Stimulated activated CD8-positive, alpha-beta memory T cell treated with anti-CD3 and anti-CD28 coated beads, Interleukin-15, amount 100 ng/mL, for 48 hours (primary cell): Measurements from ENCODE around the gene SGO2.
"Not testable (repeated sequence)": the region's sequence is repeated elsewhere in the genome, so short reads cannot be mapped to it uniquely, and the experiment has no call there.

Experiments
- DNase-seq, 2 donors: peaks; one replicate each; pipeline ENCODE4 v3.0.0-alpha.2; 2020; ENCODE audit warnings: low read depth in 2 of 2

SGO2 gene

DNA sequence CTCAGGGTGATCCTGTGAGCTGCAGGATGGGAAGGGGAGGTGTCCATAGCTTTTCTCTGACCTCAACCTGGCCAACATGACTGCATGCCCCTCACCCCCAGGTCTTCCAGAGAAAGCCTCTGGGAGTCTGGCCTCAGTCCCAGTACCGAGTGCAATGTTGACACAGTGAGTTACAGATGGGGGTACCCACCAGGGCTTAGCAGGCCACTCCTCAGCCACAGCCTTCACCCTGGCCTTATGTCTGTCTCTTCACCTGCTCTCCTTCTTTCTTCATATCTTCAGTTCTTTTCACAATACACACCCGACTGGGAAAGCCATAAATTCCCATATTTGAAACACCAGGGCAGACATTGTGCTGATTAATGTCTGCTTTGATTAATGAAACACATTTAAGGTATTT is 93.3 kb downstream of the SGO2 start:
- DNase-seq, result no peak

DNA sequence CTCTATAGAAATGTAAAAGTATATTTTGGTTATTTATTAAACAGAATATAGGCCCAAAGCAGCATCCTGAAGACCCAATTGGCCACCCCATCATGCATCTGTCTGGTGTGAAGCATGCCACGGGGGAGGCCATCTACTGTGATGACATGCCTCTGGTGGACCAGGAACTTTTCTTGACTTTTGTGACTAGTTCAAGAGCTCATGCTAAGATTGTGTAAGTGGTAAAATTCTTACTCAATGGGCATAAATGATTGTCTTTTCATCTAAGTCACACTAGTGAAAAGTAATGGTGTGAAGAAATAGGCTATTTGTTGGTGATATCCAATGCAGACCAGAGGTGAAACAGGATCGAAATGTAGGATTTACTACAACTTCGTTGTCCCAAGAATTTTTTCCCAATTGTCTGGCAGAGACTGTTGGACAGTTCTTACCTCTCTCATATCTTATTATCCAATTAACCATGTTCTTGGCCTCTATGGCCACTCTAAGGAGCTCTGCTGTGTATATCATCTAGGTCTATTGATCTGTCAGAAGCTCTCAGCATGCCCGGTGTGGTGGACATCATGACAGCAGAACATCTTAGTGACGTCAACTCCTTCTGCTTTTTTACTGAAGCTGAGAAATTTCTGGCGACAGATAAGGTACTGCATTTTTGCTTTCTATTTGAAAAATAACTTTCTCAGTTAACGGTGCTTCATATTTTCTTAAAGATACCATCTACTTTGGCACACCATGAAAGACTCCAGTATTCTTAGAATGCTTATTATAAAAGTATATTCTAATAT is 94.8 kb downstream of the SGO2 start:
- DNase-seq, result no peak

DNA sequence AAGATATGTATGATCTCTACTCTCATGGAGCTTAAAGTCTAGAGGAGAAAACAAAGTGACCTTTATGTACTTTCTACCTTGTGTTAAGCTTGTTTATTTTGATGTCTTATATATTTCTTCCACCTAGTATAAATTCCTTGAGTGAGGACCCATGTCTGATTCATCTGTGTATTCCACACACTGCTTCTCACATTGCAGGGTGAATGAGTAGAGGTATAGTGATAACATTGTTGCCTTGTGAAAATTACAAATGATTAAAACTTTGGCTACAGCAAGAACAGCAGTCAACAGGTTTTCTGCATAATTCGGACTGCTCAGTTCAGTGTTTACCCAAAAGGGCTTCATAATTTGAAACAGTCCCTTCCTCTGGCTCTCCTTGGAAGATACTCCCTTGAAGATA is 96.1 kb downstream of the SGO2 start:
- no peak for DNase-seq

DNA sequence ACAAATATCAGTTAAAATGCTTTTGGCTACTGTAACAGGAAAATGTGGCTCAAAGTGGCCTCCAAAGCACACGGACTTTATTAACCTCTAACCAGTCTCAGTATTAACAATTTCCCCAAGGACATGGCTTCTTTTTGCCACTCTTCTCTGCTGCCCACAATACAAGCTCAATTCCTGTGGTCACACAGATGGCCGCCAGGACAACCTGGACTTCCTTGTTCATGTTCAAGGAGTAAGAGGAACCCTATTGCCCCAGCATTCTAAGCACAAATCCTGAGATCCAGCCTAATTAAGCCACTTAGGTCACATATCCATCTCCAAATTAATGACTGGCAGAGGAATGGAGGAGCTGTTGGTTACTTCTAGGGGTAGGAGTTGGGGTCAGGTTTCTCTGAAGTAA is 98.0 kb downstream of the SGO2 start:
- no peak for DNase-seq

DNA sequence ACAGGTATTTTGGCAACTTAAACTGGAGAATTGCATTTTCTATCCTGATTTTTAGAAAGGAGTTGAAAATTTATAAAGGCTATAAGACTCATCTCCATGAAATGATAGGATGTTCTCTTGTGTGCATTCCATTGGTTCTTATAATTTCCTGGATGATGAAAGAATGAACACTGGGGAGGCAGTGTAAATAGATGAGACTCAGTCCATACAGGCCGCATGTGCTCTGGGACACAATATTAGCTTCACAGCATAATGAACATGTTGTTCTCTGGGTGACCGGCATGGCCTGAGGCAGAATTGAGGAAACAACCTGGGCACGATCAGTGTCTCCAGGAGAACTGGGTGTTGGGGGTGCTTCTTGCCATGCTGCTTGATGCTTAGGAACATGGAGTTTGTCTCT is 98.7 kb downstream of the SGO2 start:
- no peak for DNase-seq

DNA sequence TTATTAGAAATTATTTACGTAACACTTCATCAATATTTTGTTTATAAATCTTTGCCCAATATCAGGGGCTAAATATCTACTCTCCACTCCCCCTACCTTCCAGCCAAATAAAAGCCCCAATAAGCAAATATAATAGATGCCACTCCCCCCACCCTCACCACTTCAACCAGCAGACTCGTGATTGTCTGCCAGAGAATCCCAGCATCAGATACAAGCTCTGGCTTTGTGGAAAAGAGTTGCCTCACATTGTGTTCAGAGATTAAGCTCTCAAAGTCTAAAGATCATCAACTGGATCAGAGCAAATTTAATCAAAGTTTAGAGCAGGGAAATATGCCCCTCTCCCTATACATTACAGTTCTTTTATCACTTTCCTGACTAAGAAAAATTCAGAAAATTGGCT is 99.3 kb downstream of the SGO2 start:
- DNase-seq, result no peak

DNA sequence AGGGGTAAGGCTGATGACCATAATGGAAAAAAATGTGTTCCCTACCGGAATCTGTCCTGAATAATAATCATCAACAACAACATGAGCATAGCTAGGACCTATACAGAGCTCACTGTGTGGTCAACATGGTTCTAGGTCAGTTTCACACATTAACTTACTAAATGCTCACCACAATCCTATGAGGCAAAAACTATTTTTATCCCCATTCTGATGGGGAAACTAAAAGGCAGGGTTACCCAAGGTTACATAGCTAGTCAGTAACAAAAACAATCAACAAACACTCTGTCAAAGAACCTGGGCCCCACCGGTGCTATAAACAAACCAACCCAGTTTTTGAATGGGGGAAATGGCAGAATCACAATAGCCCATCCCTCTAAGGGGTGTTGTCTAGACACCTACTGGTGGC is 100.0 kb downstream of the SGO2 start:
- DNase-seq, result no peak

DNA sequence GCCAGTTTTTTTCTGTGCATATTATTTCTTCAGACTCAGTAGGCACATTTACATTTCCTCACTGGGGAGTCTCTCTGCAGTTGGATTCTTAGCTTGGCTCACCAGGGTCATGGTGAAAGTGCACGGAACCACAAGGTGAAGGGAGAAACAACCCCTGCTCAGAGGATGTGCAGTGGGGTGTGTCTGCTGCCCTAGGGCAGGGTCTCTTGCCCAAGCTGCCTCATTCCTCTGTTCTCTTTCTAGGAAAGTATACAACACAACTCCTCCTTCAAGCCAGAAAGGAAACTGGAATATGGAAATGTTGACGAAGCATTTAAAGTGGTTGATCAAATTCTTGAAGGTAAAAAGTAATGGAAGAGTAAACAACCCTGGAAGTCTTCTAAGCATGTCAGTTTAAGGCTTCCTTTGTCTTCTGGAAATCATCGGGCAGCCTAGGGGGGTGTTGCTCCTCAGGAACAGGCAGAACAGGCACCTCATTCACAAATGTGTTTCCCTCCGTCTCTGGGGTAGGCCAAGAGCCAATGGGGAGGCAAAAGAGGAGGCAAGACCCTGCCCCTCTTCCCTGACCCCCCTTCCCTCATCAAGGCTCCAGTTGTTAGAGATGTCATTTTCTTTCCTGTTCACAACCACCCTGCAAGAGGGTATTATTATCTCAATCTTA is 101.2 kb downstream of the SGO2 start:
- no peak for DNase-seq

DNA sequence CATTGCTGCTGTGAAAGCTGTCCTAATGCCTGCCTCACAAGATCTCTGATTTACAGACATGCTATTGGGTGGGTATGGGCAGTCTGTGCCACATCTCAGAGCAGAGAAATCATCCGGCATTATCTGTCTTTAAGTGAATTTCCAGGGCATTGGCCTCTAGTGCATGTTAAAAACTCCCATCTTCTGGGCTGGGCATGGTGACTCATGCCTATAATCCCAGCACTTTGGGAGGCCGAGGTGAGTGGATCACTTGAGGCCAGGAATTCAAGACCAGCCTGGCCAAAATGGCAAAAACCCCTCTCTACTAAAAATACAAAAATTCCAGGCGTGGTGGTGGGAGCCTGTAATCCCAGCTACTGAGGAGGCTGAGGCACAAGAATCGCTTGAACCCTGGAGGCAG is 102.5 kb downstream of the SGO2 start:
- not testable (repeated sequence) for DNase-seq

DNA sequence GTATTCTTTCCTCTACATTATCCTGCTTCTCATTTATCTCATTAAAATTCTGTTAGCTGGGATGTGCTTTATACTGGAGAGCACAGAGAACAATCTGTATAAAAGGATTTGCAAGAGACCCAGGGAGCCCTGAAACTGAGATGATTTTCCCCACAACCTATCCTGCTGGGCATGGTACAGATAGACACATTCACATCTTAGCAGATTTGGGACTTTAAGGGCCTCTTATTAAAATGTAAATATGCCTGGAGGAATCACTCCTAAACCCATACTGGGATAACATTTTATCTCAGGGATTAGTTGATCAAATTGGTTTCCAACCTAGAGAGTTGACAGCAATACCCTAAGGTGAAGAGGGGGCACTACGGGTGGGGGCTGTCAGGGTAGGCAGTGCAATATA is 105.3 kb downstream of the SGO2 start:
- no peak for DNase-seq
